Measurements from ENCODE around the gene HS2ST1.

Gene HS2ST1

GRCh38 chr1:87135329-87135712, 220.9 kb downstream of the HS2ST1 start:
- no peak for DNase-seq (ENCODE audit: low read depth)
- no peak for TF ChIP-seq CTCF (IDR thresholded peaks at IDR 0.05; ENCODE audit: insufficient read depth, low read depth, low read length, missing control alignments)
- no peak overlapping the region for H3K4me3 ChIP-seq (ENCODE audit: low read depth, low read length)

DNA sequence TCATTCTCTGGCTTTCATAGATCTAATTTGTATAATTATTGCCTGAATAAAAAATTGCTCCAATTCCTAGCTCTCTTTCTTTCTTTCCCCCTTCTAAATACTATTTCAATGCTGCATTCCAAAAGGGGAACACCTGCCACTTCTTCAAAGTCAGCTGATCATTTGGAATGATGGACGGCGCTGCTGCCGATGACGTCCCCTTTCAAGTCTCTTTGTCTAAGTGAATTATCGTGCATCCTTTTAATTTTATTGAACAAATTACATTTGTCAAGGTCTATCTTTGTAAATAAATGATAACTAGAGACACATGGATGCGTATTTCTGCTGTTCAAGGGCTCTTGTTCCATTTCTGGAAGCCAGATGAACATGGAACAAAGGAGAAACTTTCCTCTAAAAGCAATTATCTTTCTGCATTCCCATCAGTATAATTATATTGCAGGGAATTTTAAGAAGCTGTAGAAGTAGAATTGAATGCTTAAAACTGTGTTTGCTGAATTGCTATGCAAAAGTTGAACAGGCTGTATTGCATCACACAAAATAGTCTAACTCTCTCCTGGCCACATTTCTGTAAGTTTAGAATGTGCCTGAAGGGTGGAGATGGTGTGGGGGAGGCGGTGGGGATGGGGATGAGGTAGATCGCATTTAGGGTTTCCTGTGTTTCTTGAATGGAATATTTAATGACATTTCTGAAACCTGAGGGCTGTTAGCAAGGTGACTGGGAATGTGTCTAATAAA, 222.3 kb downstream of the HS2ST1 start:
- TF ChIP-seq CTCF (IDR thresholded peaks at IDR 0.05; ENCODE audit: insufficient read depth, low read depth, low read length, missing control alignments), result no peak
- DNase-seq (ENCODE audit: low read depth), result no peak
- no peak overlapping the region for H3K4me3 ChIP-seq (ENCODE audit: low read depth, low read length)

- TF ChIP-seq CTCF (IDR thresholded peaks at IDR 0.05; ENCODE audit: insufficient read depth, low read depth, low read length, missing control alignments), result no peak
- no peak for DNase-seq (ENCODE audit: low read depth)
- H3K4me3 ChIP-seq (ENCODE audit: low read depth, low read length), result no peak overlapping the region
Observed at GRCh38 chr1:87137342-87137739, 222.9 kb downstream of the HS2ST1 start.

GRCh38 chr1:87140831-87141540, 226.6 kb downstream of the HS2ST1 start:
- no peak overlapping the region for H3K4me3 ChIP-seq (ENCODE audit: low read depth, low read length)
- no peak for TF ChIP-seq CTCF (IDR thresholded peaks at IDR 0.05; ENCODE audit: insufficient read depth, low read depth, low read length, missing control alignments)
- no peak for DNase-seq (ENCODE audit: low read depth)

DNA sequence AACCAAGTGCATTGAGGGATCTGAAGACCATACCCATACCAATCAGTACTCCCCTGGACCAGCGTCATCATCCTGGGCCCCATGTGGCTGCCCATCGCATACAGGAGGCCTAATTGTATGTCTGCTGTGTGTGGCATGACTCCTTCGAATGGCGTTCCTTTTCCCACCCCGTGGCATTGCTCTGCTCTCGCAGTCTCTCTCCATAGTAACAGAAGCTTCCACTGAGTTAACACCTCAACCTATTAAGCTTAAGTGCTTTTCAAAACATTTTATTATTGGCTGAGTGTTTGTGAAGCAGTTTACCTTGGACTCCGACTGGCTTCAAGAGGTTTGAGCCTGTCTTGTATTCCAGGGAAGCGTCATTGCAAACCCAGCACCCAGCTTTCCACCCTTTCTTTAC, 227.1 kb downstream of the HS2ST1 start:
- no peak for DNase-seq (ENCODE audit: low read depth)
- no peak for TF ChIP-seq CTCF (IDR thresholded peaks at IDR 0.05; ENCODE audit: insufficient read depth, low read depth, low read length, missing control alignments)
- no peak overlapping the region for H3K4me3 ChIP-seq (ENCODE audit: low read depth, low read length)

DNA sequence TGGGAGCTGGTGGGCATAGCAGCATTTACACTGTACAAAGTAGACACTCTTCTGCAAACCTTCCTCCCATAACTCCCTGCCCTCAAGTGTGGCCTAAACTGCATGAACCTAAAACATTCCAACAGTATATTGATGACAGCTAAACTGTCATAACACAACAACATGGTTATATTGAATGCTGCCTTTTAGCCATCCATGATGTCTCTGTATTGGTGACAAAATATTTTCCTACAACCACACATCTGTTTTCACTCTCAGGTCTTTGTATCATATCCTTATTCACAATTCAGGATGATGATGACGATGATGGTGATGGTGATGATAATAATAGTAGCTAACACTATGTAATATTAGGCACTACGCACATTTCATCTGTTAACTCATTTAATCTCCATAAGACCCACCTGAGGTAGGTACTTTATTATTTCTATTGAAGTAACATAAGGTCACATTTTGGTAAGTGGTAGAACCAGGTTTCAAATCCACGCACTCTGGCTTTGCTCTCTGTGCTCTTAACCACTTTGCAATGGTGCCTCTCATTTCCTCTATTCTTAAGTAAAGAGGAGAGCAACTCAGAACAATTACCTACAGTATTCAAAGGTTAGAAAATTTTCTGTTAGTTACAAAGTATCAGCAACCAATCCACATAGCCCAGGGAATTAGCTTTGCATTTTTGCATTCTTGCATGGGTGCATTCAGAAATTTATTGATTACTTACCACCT, 229.1 kb downstream of the HS2ST1 start:
- H3K4me3 ChIP-seq (ENCODE audit: low read depth, low read length), result no peak overlapping the region
- TF ChIP-seq CTCF (IDR thresholded peaks at IDR 0.05; ENCODE audit: insufficient read depth, low read depth, low read length, missing control alignments), result no peak
- DNase-seq (ENCODE audit: low read depth), result no peak
